H1 (cell line): Measurements from ENCODE around the gene GLB1L2. TPM values are rescaled to one million over a fixed set of nuclear protein-coding genes. Genes with fewer than 3 reads are reported as not detected.

Experiments used
- CTCF ChIA-PET: fragments of 300-600 bp; sonication (Branson Sonifier 250); formaldehyde crosslinking; loops from one replicate; lab custom pipeline; 2021; ENCODE audit not compliant: partially characterized antibody; lab: Charles Lee
- POLR2A ChIA-PET: fragments of 300-600 bp; sonication (Branson Sonifier 250); formaldehyde crosslinking; loops from one replicate; lab custom pipeline; 2021; ENCODE audit warnings: inconsistent platforms; ENCODE audit not compliant: partially characterized antibody; lab: Charles Lee
- DNase-seq, 2 experiments: peaks; one replicate each; pipeline versions ENCODE4 v3.0.0 to v3.0.0-alpha.2; 2010 to 2022; ENCODE audit warnings: low spot score in 2 of 2, low read depth in 1 of 2, mixed read lengths in 1 of 2
- FAIRE-seq: peaks from 2 replicates; lab custom pipeline; 2011; peaks lifted over from hg19 to GRCh38; lab: Jason Lieb, UNC
- H2AFZ ChIP-seq: 2 replicates; pipeline ENCODE4 v1.8.1; 2012; ENCODE audit warnings: low read length, inconsistent platforms
- H2AK5ac ChIP-seq: 2 replicates; pipeline ENCODE4 v1.6.1; 2013; ENCODE audit warnings: low read depth, low read length
- H2BK120ac ChIP-seq: replicated peaks from 2 replicates; pipeline ENCODE3; 2013; ENCODE audit warnings: low read depth, low read length, inconsistent platforms
- H2BK12ac ChIP-seq: 2 replicates; pipeline ENCODE4 v1.6.1; 2013; ENCODE audit warnings: low read depth, low read length
- H2BK15ac ChIP-seq: 2 replicates; pipeline ENCODE4 v1.6.1; 2013; ENCODE audit warnings: low read length
- H2BK20ac ChIP-seq: 2 replicates; pipeline ENCODE4 v1.6.1; 2013; ENCODE audit warnings: low read length
- H2BK5ac ChIP-seq: 2 replicates; pipeline ENCODE4 v1.6.1; 2013; ENCODE audit warnings: low read depth, low read length
- H3K14ac ChIP-seq: 2 replicates; pipeline ENCODE4 v1.6.1; 2013; ENCODE audit warnings: inconsistent platforms; ENCODE audit not compliant: insufficient read length
- H3K18ac ChIP-seq: 2 replicates; pipeline ENCODE4 v1.6.1; 2013; ENCODE audit warnings: low read length; ENCODE audit errors: extremely low read depth
- H3K23ac ChIP-seq: 2 replicates; pipeline ENCODE4 v1.6.1; 2013; ENCODE audit warnings: inconsistent platforms; ENCODE audit not compliant: insufficient read length
- H3K23me2 ChIP-seq: 2 replicates; pipeline ENCODE4 v1.6.1; 2013; ENCODE audit warnings: low read depth, low read length
- H3K27ac ChIP-seq: 2 replicates; pipeline ENCODE4 v1.6.1; 2011; ENCODE audit warnings: low read depth, low read length, inconsistent platforms
- H3K27me3 ChIP-seq, 4 experiments: replicated peaks in 1 of 4; 1 replicate in 1 of 4; 2 replicates in 3 of 4; pipeline versions ENCODE4 v1.6.1 to v1.8.1; 2011 to 2013; ENCODE audit warnings: low read length in 3 of 4, mild to moderate bottlenecking in 3 of 4, inconsistent platforms in 2 of 4, mixed read lengths in 2 of 4, moderate library complexity in 1 of 4; ENCODE audit not compliant: control insufficient read depth in 3 of 4, insufficient read depth in 3 of 4; ENCODE audit errors: extremely low read depth in 1 of 4
- H3K36me3 ChIP-seq, 4 experiments: 2 replicates each; pipeline versions ENCODE4 v1.6.1 to v1.8.1; 2011 to 2013; ENCODE audit warnings: mild to moderate bottlenecking in 4 of 4, low read length in 3 of 4, moderate library complexity in 2 of 4, control low read depth in 1 of 4, inconsistent platforms in 1 of 4; ENCODE audit not compliant: insufficient read depth in 4 of 4, control insufficient read depth in 2 of 4
- H3K4ac ChIP-seq: replicated peaks from 2 replicates; pipeline ENCODE3; 2013; ENCODE audit warnings: low read length, low read depth, mixed read lengths, inconsistent platforms; ENCODE audit not compliant: insufficient read length
- H3K4me1 ChIP-seq, 4 experiments: replicated peaks in 1 of 4; 1 replicate in 1 of 4; 2 replicates in 3 of 4; pipeline versions ENCODE4 v1.6.1 to v1.8.1; 2011 to 2013; ENCODE audit warnings: low read length in 3 of 4, inconsistent platforms in 2 of 4, mixed read lengths in 1 of 4; ENCODE audit not compliant: insufficient read depth in 4 of 4, control insufficient read depth in 3 of 4
- H3K4me2 ChIP-seq, 2 experiments: 2 replicates each; pipeline versions ENCODE4 v1.6.1 to v1.8.1; 2011 to 2013; ENCODE audit warnings: low read depth in 2 of 2, low read length in 2 of 2, control low read depth in 1 of 2, inconsistent platforms in 1 of 2, mild to moderate bottlenecking in 1 of 2; ENCODE audit not compliant: insufficient read depth in 1 of 2
- H3K4me3 ChIP-seq, 4 experiments: fragments of 200-600, 300-600 bp in 1 of 4; sonication (generic), shearing (Covaris generic), sonication (Bioruptor Twin) in 1 of 4; 2 replicates each; pipeline versions ENCODE4 v1.5.1 to v1.8.1; 2011 to 2016; ENCODE audit warnings: low read length in 4 of 4, low read depth in 3 of 4, control low read depth in 2 of 4, inconsistent platforms in 2 of 4, mild to moderate bottlenecking in 2 of 4, mixed read lengths in 1 of 4, moderate library complexity in 1 of 4; ENCODE audit not compliant: insufficient read depth in 2 of 4; ENCODE audit errors: extremely low read depth in 1 of 4
- H3K56ac ChIP-seq: replicated peaks from 2 replicates; pipeline ENCODE3; 2013; ENCODE audit warnings: low read depth, mild to moderate bottlenecking, mixed read lengths, low read length, inconsistent platforms; ENCODE audit not compliant: insufficient read length
- H3K79me1 ChIP-seq: 2 replicates; pipeline ENCODE4 v1.6.1; 2013; ENCODE audit warnings: low read depth, low read length, control low read depth
- H3K79me2 ChIP-seq, 2 experiments: 2 replicates each; pipeline versions ENCODE4 v1.6.1 to v1.8.1; 2012 to 2013; ENCODE audit warnings: low read length in 2 of 2, mild to moderate bottlenecking in 2 of 2, inconsistent platforms in 1 of 2; ENCODE audit not compliant: insufficient read depth in 2 of 2, control insufficient read depth in 1 of 2
- H3K9ac ChIP-seq, 4 experiments: replicated peaks in 1 of 4; 1 replicate in 1 of 4; 2 replicates in 3 of 4; pipeline versions ENCODE4 v1.6.1 to v1.8.1; 2011 to 2013; ENCODE audit warnings: low read depth in 3 of 4, low read length in 3 of 4, control low read depth in 2 of 4, mild to moderate bottlenecking in 2 of 4, moderate library complexity in 2 of 4, inconsistent platforms in 1 of 4; ENCODE audit errors: extremely low read depth in 1 of 4
- H3K9me3 ChIP-seq, 2 experiments: 2 replicates each; pipeline versions ENCODE4 v1.6.1 to v1.8.1; 2012 to 2013; ENCODE audit warnings: mild to moderate bottlenecking in 2 of 2, moderate library complexity in 2 of 2, control low read depth in 1 of 2, inconsistent platforms in 1 of 2, low read depth in 1 of 2, low read length in 1 of 2, mixed read lengths in 1 of 2; ENCODE audit not compliant: insufficient read depth in 2 of 2
- H4K20me1 ChIP-seq, 2 experiments: replicated peaks in 1 of 2; 2 replicates each; pipeline versions ENCODE3 to v1.8.1; 2011 to 2013; ENCODE audit warnings: inconsistent platforms in 2 of 2, low read length in 2 of 2, mild to moderate bottlenecking in 1 of 2; ENCODE audit not compliant: insufficient read depth in 2 of 2, control insufficient read depth in 1 of 2
- H4K5ac ChIP-seq: 2 replicates; pipeline ENCODE4 v1.6.1; 2013; ENCODE audit warnings: low read length, low read depth, mixed read lengths, inconsistent platforms; ENCODE audit not compliant: insufficient read length
- H4K8ac ChIP-seq: 2 replicates; pipeline ENCODE4 v1.8.0; 2013; ENCODE audit warnings: mild to moderate bottlenecking, moderate library complexity, low read length, inconsistent platforms; ENCODE audit not compliant: insufficient read depth; ENCODE audit errors: extremely low read depth
- H4K91ac ChIP-seq: replicated peaks from 2 replicates; pipeline ENCODE3; 2013; ENCODE audit warnings: low read length, mixed read lengths, inconsistent platforms; ENCODE audit not compliant: insufficient read length
- BCL11A ChIP-seq, 2 experiments: IDR thresholded peaks; one replicate each; pipeline ENCODE4 v1.6.1; 2011; ENCODE audit warnings: low read depth in 2 of 2, low read length in 2 of 2, mild to moderate bottlenecking in 2 of 2
- CREB1 ChIP-seq: IDR thresholded peaks from 2 replicates; pipeline ENCODE4 v1.6.1; 2012; ENCODE audit warnings: inconsistent platforms
- EGR1 ChIP-seq: IDR thresholded peaks from 2 replicates; pipeline ENCODE4 v1.6.1; 2011; ENCODE audit warnings: low read depth, low read length, borderline replicate concordance
- EZH2 ChIP-seq: fragments of 200-600 bp; sonication (generic); IDR thresholded peaks from 2 replicates; pipeline ENCODE4 v1.7.1; 2012; ENCODE audit warnings: low read depth, mild to moderate bottlenecking, moderate library complexity, low read length, inconsistent platforms; ENCODE audit not compliant: severe bottlenecking
- FOSL1 ChIP-seq: IDR thresholded peaks from 2 replicates; pipeline ENCODE4 v1.6.1; 2011; ENCODE audit warnings: mild to moderate bottlenecking, low read depth, low read length, moderate library complexity; ENCODE audit not compliant: insufficient read depth
- GTF2F1 ChIP-seq: IDR thresholded peaks from 2 replicates; pipeline ENCODE4 v1.6.1; 2012; ENCODE audit warnings: low read depth, low read length, improper control_type of control experiment, borderline replicate concordance
- KDM1A ChIP-seq: fragments of 200-600, 300-600 bp; sonication (generic); IDR thresholded peaks from 2 replicates; pipeline ENCODE4 v1.7.1; 2016; ENCODE audit warnings: mild to moderate bottlenecking, low read length, borderline replicate concordance
- NRF1 ChIP-seq: IDR thresholded peaks from 2 replicates; pipeline ENCODE4 v1.6.1; 2011; ENCODE audit warnings: mild to moderate bottlenecking, low read depth, low read length, improper control_type of control experiment
- PHF8 ChIP-seq: fragments of 200-600 bp; sonication (generic); conservative IDR thresholded peaks from 2 replicates; pipeline ENCODE4 v1.7.1; 2012; ENCODE audit warnings: low read depth, mild to moderate bottlenecking, inconsistent platforms, low read length, moderate library complexity
- POU5F1 ChIP-seq: IDR thresholded peaks from 2 replicates; pipeline ENCODE4 v1.6.1; 2011; ENCODE audit warnings: low read depth, mild to moderate bottlenecking, low read length, moderate library complexity
- TEAD4 ChIP-seq: IDR thresholded peaks from 2 replicates; pipeline ENCODE4 v1.6.1; 2012; ENCODE audit warnings: low read depth, low read length, inconsistent platforms, mixed read lengths
- YY1 ChIP-seq: IDR thresholded peaks from 2 replicates; pipeline ENCODE4 v1.6.1; 2011; ENCODE audit warnings: low read depth, mild to moderate bottlenecking, low read length
- WGBS, 2 experiments: shearing (Covaris generic) in 1 of 2; methylation state at CpG; one replicate each; pipeline versions ENCODE4 v1.1.6 to v1.1.7; 2013 to 2015; ENCODE audit warnings: low lambda C conversion rate in 2 of 2, mixed read lengths in 2 of 2, inconsistent platforms in 1 of 2, low coverage in 1 of 2, missing lambda C conversion rate in 1 of 2; ENCODE audit not compliant: insufficient replicate concordance in 2 of 2, insufficient coverage in 1 of 2, insufficient read length in 1 of 2; ENCODE audit errors: extremely low coverage in 1 of 2, missing lambda C conversion rate in 1 of 2; 5-methylcytosine and 5-hydroxymethylcytosine counted together
- polyA plus RNA-seq, 7 experiments: library from polyadenylated mRNA; depleted of rRNA in 3 of 7; stranded (reverse) in 5 of 7; unstranded in 2 of 7; fragments of >200 nt in 5 of 7; fragments of 200-250 nt in 2 of 7; gene quantifications; 1 replicate in 5 of 7; 2 replicates in 1 of 7; 4 replicates in 1 of 7; pipeline versions ENCODE4 v1.2.1 to v1.2.3, GENCODE V29; 2011 to 2013; ENCODE audit warnings: missing spikeins in 2 of 7, mixed read lengths in 2 of 7
- total RNA-seq: library from RNA; stranded (reverse); fragmentation: NEBNext Ultra II Directional; extraction: Animal tissue kit (Norgen Biotek cat#: 25700); gene quantifications from 2 replicates; pipeline ENCODE4 v1.2.1, GENCODE V29; 2021
- TF ChIP-seq, protein P1 (sequence below): IDR thresholded peaks from 2 replicates; pipeline ENCODE4 v1.6.1; 2012; ENCODE audit warnings: inconsistent platforms

GLB1L2 gene
- total and polyA plus RNA-seq, 2 of the 8 experiments (the other 6 are each of a cell fraction or from before 2014, with no cell fraction given) = 4.4 to 7.9 TPM

DNA sequence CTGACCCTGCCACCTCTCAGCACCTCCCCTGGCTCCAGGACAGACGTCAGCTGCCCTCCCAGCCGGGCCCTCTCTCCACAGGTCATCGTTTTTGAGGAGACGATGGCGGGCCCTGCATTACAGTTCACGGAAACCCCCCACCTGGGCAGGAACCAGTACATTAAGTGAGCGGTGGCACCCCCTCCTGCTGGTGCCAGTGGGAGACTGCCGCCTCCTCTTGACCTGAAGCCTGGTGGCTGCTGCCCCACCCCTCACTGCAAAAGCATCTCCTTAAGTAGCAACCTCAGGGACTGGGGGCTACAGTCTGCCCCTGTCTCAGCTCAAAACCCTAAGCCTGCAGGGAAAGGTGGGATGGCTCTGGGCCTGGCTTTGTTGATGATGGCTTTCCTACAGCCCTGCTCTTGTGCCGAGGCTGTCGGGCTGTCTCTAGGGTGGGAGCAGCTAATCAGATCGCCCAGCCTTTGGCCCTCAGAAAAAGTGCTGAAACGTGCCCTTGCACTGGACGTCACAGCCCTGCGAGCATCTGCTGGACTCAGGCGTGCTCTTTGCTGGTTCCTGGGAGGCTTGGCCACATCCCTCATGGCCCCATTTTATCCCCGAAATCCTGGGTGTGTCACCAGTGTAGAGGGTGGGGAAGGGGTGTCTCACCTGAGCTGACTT, 43.2 kb downstream of the GLB1L2 start:
- no peak overlapping the region for H2BK5ac ChIP-seq
- no peak overlapping the region for H4K5ac ChIP-seq
- H3K9ac ChIP-seq = no peak overlapping the region; a peak in 1 of 7 replicates
- H3K4me2 ChIP-seq = no peak overlapping the region
- no peaks in the 10 kb centered on the region for H3K79me1 ChIP-seq
- no peak overlapping the region for H2BK20ac ChIP-seq
- H3K14ac ChIP-seq = no peak overlapping the region
- H3K18ac ChIP-seq = no peak overlapping the region
- DNase-seq (no peak), FAIRE-seq (no peak)
- H3K4me1 ChIP-seq = peaks cover 2 to 18% (median 4%) of the 10 kb centered on the region in 4 experiments; a peak in 3 of 7 replicates
- no peaks in the 10 kb centered on the region for H3K23me2 ChIP-seq
- no peaks in the 10 kb centered on the region for H3K9me3 ChIP-seq
- H3K27me3 ChIP-seq = no peaks in the 10 kb centered on the region; a peak in 1 of 7 replicates
- H3K23ac ChIP-seq = no peak overlapping the region
- H2AK5ac ChIP-seq = no peak overlapping the region
- POLR2A ChIA-PET = interaction anchor here (2.4 kb wide), 1 partner anchor 10 kb away, joined by 12 read pairs; no protein-coding TSS in a partner anchor
- H2BK120ac ChIP-seq = no peak overlapping the region
- H3K36me3 ChIP-seq = no peaks in the 10 kb centered on the region
- no peak overlapping the region; the same call in 1 of the 2 replicates for H4K8ac ChIP-seq
- H4K91ac ChIP-seq = no peak overlapping the region
- WGBS, 2 experiments = 93% methylated on average over 16 of the region's 16 CpGs; no CpG with 5 or more reads in 1 of the 2 experiments
- no peak overlapping the region for H3K27ac ChIP-seq
- no peak overlapping the region for H2BK15ac ChIP-seq
- peaks cover 0 to 3% of the 10 kb centered on the region in 2 experiments for H4K20me1 ChIP-seq
- no peak overlapping the region for H3K56ac ChIP-seq
- no peak overlapping the region for H3K4me3 ChIP-seq
- no peak overlapping the region for H3K4ac ChIP-seq
- CTCF ChIA-PET = interaction anchor here (0.9 to 3.1 kb wide), 5 partner anchors 11 to 234 kb away, joined by 3 to 17 read pairs (median 4); no protein-coding TSS in a partner anchor
- H3K79me2 ChIP-seq = no peaks in the 10 kb centered on the region
- no peak overlapping the region for H2AFZ ChIP-seq
- H2BK12ac ChIP-seq = no peak overlapping the region
- TF ChIP-seq EGR1 (no peak), FOSL1 (no peak), TEAD4 (no peak), PHF8 (no peak), GTF2F1 (no peak), CREB1 (no peak), NRF1 (no peak), KDM1A (no peak), YY1 (no peak), POU5F1 (no peak), BCL11A (IDR thresholded peaks at IDR 0.05; ENCODE audit: low read depth in 2 of 2, low read length in 2 of 2) (no peak), EZH2 (no peak)
- TF ChIP-seq, protein P1, sequence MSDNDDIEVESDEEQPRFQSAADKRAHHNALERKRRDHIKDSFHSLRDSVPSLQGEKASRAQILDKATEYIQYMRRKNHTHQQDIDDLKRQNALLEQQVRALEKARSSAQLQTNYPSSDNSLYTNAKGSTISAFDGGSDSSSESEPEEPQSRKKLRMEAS = no peak
